GM21576 (cell line): ENCODE data around the gene ENDOU.

ENCODE experiments used
- ATAC-seq: cut with Tn5 transposase; IDR thresholded peaks from one replicate; pipeline ENCODE4 v1.9.1; 2021; ENCODE audit warnings: mild to moderate bottlenecking, moderate library complexity; ENCODE audit not compliant: unreplicated experiment

The ENDOU gene

GRCh38 chr12:47725091-47725772 is at the start of gene ENDOU:
Gene ENDOU (minus strand): TSS chr12:47725490. CDS start chr12:47725413, 77 bp downstream.
- ATAC-seq, result no peak

- ATAC-seq, result no peak
Measured at GRCh38 chr12:47774663-47775062, 49.4 kb upstream of the ENDOU start.

- no peak for ATAC-seq
Measured at GRCh38 chr12:47773858-47774580, 48.7 kb upstream of the ENDOU start.

- ATAC-seq, result peak; percentile 85
Measured at GRCh38 chr12:47773062-47773857, 48.0 kb upstream of the ENDOU start, which contains the start of gene SLC48A1. Gene SLC48A1 (plus strand): TSS chr12:47773238. CDS start chr12:47773305, 67 bp downstream.

GRCh38 chr12:47772738-47773061 is 47.4 kb upstream of the ENDOU start:
- ATAC-seq, result no peak

- no peak for ATAC-seq
Measured at GRCh38 chr12:47772094-47772660, 46.9 kb upstream of the ENDOU start.

- ATAC-seq, result no peak
Measured at GRCh38 chr12:47771304-47771703, 46.0 kb upstream of the ENDOU start.

GRCh38 chr12:47770086-47770726 is 44.9 kb upstream of the ENDOU start:
- no peak for ATAC-seq

GRCh38 chr12:47769234-47770085 is 44.2 kb upstream of the ENDOU start:
- no peak for ATAC-seq

- ATAC-seq, result no peak
Measured at GRCh38 chr12:47768323-47768811, 43.1 kb upstream of the ENDOU start.

GRCh38 chr12:47767216-47767724 is 42.0 kb upstream of the ENDOU start:
- ATAC-seq, result no peak

GRCh38 chr12:47766502-47767215 is 41.4 kb upstream of the ENDOU start:
- ATAC-seq, result no peak

GRCh38 chr12:47763481-47764346 is 38.4 kb upstream of the ENDOU start:
- no peak for ATAC-seq

- ATAC-seq, result no peak
Measured at GRCh38 chr12:47762850-47763465, 37.7 kb upstream of the ENDOU start.

- ATAC-seq, result peak; percentile 36
Measured at GRCh38 chr12:47758834-47759690, 33.8 kb upstream of the ENDOU start, which contains the start of gene RAPGEF3. Gene RAPGEF3 (minus strand): TSS chr12:47758880. CDS start chr12:47758556, 324 bp downstream.

- ATAC-seq, result no peak
Measured at GRCh38 chr12:47758584-47758833, 33.2 kb upstream of the ENDOU start.
